ENCODE results near the gene NOVA2. TPM values are rescaled to one million over a fixed set of nuclear protein-coding genes. Genes with fewer than 3 reads are reported as not detected.

The NOVA2 gene
- total and polyA plus RNA-seq, 9 of the 15 experiments (the other 6 are each of a cell fraction or from before 2014, with no cell fraction given) = not detected

GRCh38 chr19:45889210-45889885 lies 84.3 kb downstream of the NOVA2 start (continued):
- TF ChIP-seq MAX (CRISPR knock-in tag; IDR thresholded peaks at IDR 0.05) (peak; percentile 46; the same call in 1 of the 2 replicates), ZBTB5 (IDR thresholded peaks at IDR 0.05) (peak; percentile 30; the same call in 1 of the 2 replicates), ZNF75A (CRISPR knock-in tag; IDR thresholded peaks at IDR 0.05) (no peak), TCFL5 (CRISPR knock-in tag; conservative IDR thresholded peaks at IDR 0.05) (no peak), GABPA (tag; conservative IDR thresholded peaks at IDR 0.05; ENCODE audit: low read depth) (no peak), RBBP5 (IDR thresholded peaks at IDR 0.05; ENCODE audit: borderline replicate concordance, insufficient read depth, low read length, poor library complexity, severe bottlenecking) (no peak), PPARD (CRISPR knock-in tag; IDR thresholded peaks at IDR 0.05) (no peak), HDAC2 (IDR thresholded peaks at IDR 0.05) (no peak), ADNP (tag; IDR thresholded peaks at IDR 0.05) (no peak), NFE2L1 (tag; IDR thresholded peaks at IDR 0.05; ENCODE audit: borderline replicate concordance, low read depth) (no peak), POLR2H (tag; IDR thresholded peaks at IDR 0.05; ENCODE audit: low read depth) (no peak), AFF4 (CRISPR knock-in tag; IDR thresholded peaks at IDR 0.05) (no peak), RBM15 (IDR thresholded peaks at IDR 0.05; ENCODE audit: insufficient read depth, low read length) (no peak)
- TF ChIP-seq, protein P1, sequence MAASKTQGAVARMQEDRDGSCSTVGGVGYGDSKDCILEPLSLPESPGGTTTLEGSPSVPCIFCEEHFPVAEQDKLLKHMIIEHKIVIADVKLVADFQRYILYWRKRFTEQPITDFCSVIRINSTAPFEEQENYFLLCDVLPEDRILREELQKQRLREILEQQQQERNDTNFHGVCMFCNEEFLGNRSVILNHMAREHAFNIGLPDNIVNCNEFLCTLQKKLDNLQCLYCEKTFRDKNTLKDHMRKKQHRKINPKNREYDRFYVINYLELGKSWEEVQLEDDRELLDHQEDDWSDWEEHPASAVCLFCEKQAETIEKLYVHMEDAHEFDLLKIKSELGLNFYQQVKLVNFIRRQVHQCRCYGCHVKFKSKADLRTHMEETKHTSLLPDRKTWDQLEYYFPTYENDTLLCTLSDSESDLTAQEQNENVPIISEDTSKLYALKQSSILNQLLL (CRISPR knock-in tag; IDR thresholded peaks at IDR 0.05; ENCODE audit: borderline replicate concordance) = no peak
- TF ChIP-seq, protein P2, sequence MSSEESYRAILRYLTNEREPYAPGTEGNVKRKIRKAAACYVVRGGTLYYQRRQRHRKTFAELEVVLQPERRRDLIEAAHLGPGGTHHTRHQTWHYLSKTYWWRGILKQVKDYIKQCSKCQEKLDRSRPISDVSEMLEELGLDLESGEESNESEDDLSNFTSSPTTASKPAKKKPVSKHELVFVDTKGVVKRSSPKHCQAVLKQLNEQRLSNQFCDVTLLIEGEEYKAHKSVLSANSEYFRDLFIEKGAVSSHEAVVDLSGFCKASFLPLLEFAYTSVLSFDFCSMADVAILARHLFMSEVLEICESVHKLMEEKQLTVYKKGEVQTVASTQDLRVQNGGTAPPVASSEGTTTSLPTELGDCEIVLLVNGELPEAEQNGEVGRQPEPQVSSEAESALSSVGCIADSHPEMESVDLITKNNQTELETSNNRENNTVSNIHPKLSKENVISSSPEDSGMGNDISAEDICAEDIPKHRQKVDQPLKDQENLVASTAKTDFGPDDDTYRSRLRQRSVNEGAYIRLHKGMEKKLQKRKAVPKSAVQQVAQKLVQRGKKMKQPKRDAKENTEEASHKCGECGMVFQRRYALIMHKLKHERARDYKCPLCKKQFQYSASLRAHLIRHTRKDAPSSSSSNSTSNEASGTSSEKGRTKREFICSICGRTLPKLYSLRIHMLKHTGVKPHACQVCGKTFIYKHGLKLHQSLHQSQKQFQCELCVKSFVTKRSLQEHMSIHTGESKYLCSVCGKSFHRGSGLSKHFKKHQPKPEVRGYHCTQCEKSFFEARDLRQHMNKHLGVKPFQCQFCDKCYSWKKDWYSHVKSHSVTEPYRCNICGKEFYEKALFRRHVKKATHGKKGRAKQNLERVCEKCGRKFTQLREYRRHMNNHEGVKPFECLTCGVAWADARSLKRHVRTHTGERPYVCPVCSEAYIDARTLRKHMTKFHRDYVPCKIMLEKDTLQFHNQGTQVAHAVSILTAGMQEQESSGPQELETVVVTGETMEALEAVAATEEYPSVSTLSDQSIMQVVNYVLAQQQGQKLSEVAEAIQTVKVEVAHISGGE (CRISPR knock-in tag; IDR thresholded peaks at IDR 0.05) = no peak
